Neural cell (in vitro differentiated cells): ENCODE measurements around the gene XPO4. TPM values are rescaled to one million over a fixed set of nuclear protein-coding genes. Genes with fewer than 3 reads are reported as not detected.
"Not testable (repeated sequence)": the region's sequence is repeated elsewhere in the genome, so short reads cannot be mapped to it uniquely, and the experiment has no call there.

Source experiments
- H2AFZ ChIP-seq: fragments of 200-600, 300-800 bp; sonication (generic), shearing (Covaris generic); 2 replicates; pipeline ENCODE4 v1.6.0; 2014; ENCODE audit warnings: low read depth, mild to moderate bottlenecking, antibody characterized with exemption, low read length, moderate library complexity
- H3F3A ChIP-seq: fragments of 200-600 bp; shearing (Covaris generic); 2 replicates; pipeline ENCODE4 v1.6.1; 2016; ENCODE audit warnings: mild to moderate bottlenecking, moderate library complexity, mixed read lengths, antibody characterized with exemption, low read length; ENCODE audit not compliant: insufficient read depth, poor library complexity, severe bottlenecking
- H3K27ac ChIP-seq: fragments of 200-600, 300-800 bp; sonication (generic), shearing (Covaris generic); 2 replicates; pipeline ENCODE4 v1.5.1; 2014; ENCODE audit warnings: mild to moderate bottlenecking, low read length, moderate library complexity
- H3K27me3 ChIP-seq: fragments of 300-800, 200-600 bp; sonication (generic), shearing (Covaris generic); 2 replicates; pipeline ENCODE4 v1.6.0; 2014; ENCODE audit warnings: mild to moderate bottlenecking, low read depth, low read length, moderate library complexity; ENCODE audit not compliant: insufficient read depth
- H3K36me3 ChIP-seq: fragments of 300-800, 200-600 bp; sonication (generic), shearing (Covaris generic); 2 replicates; pipeline ENCODE4 v1.5.1; 2014; ENCODE audit warnings: mild to moderate bottlenecking, antibody characterized with exemption, low read length, moderate library complexity; ENCODE audit not compliant: insufficient read depth
- H3K4me2 ChIP-seq: fragments of 300-800, 200-600 bp; sonication (generic), shearing (Covaris generic); 2 replicates; pipeline ENCODE4 v1.6.0; 2014; ENCODE audit warnings: mild to moderate bottlenecking, low read length
- H3K4me3 ChIP-seq: fragments of 300-800, 200-600 bp; sonication (generic), shearing (Covaris generic); 2 replicates; pipeline ENCODE4 v1.5.1; 2014; ENCODE audit warnings: mild to moderate bottlenecking, low read length, moderate library complexity
- H3K79me2 ChIP-seq: fragments of 200-600 bp; shearing (Covaris generic); replicated peaks from 2 replicates; pipeline ENCODE4 v1.6.0; 2014; ENCODE audit warnings: mild to moderate bottlenecking, low read length, moderate library complexity; ENCODE audit not compliant: insufficient read depth
- H3K9ac ChIP-seq: fragments of 300-800, 200-600 bp; sonication (generic), shearing (Covaris generic); 2 replicates; pipeline ENCODE4 v1.6.1; 2016; ENCODE audit warnings: mild to moderate bottlenecking, low read length, mixed read lengths
- H3K9me2 ChIP-seq: fragments of 200-600 bp; shearing (Covaris generic); 2 replicates; pipeline ENCODE4 v1.6.1; 2016; ENCODE audit warnings: mild to moderate bottlenecking, low read length, mixed read lengths; ENCODE audit not compliant: insufficient read depth
- H3K9me3 ChIP-seq: fragments of 200-600, 300-800 bp; sonication (generic), shearing (Covaris generic); 2 replicates; pipeline ENCODE4 v1.6.1; 2016; ENCODE audit warnings: mild to moderate bottlenecking, mixed run types, low read length, moderate library complexity, mixed read lengths
- H4K20me1 ChIP-seq: fragments of 200-600 bp; shearing (Covaris generic); 2 replicates; pipeline ENCODE4 v1.6.1; 2016; ENCODE audit warnings: mild to moderate bottlenecking, mixed run types; ENCODE audit not compliant: insufficient read depth
- EP300 ChIP-seq: fragments of 450-650 bp; conservative IDR thresholded peaks from 2 replicates; pipeline ENCODE4 v1.6.1; 2014; ENCODE audit warnings: antibody characterized with exemption, mild to moderate bottlenecking, moderate library complexity; ENCODE audit not compliant: poor library complexity, severe bottlenecking
- EZH2 ChIP-seq: fragments of 200-600, 300-800 bp; shearing (Covaris generic), sonication (generic); IDR thresholded peaks from 2 replicates; pipeline ENCODE4 v1.6.1; 2014; ENCODE audit warnings: antibody characterized with exemption, low read length, borderline replicate concordance, mild to moderate bottlenecking; ENCODE audit not compliant: insufficient read depth, poor library complexity, severe bottlenecking
- MXI1 ChIP-seq: fragments of 450-650 bp; conservative IDR thresholded peaks from 2 replicates; pipeline ENCODE4 v1.6.1; 2014; ENCODE audit warnings: antibody characterized with exemption, mild to moderate bottlenecking; ENCODE audit not compliant: poor library complexity, severe bottlenecking
- POLR2AphosphoS5 ChIP-seq: IDR thresholded peaks from 2 replicates; pipeline ENCODE4 v1.6.1; 2012
- RAD21 ChIP-seq: fragments of 450-650 bp; conservative IDR thresholded peaks from 2 replicates; pipeline ENCODE4 v1.6.1; 2014; ENCODE audit warnings: antibody characterized with exemption, mild to moderate bottlenecking, moderate library complexity
- SMC3 ChIP-seq: fragments of 450-650 bp; conservative IDR thresholded peaks from 2 replicates; pipeline ENCODE4 v1.6.1; 2014; ENCODE audit warnings: antibody characterized with exemption, mild to moderate bottlenecking, moderate library complexity; ENCODE audit not compliant: poor library complexity
- TAF1 ChIP-seq: IDR thresholded peaks from 2 replicates; pipeline ENCODE4 v1.6.1; 2012; ENCODE audit warnings: low read depth
- polyA plus RNA-seq: library from polyadenylated mRNA; depleted of rRNA; stranded (reverse); fragments of >200 nt; gene quantifications from 2 replicates; pipeline ENCODE4 v1.2.3, GENCODE V29; 2014
- TF ChIP-seq, protein P1 (sequence below): fragments of 450-650 bp; IDR thresholded peaks from 2 replicates; pipeline ENCODE4 v1.5.1; 2014; ENCODE audit warnings: antibody characterized with exemption, mild to moderate bottlenecking, moderate library complexity; ENCODE audit not compliant: poor library complexity, severe bottlenecking
- TF ChIP-seq, protein P2 (sequence below): IDR thresholded peaks from 2 replicates; pipeline ENCODE4 v1.6.1; 2012; ENCODE audit warnings: borderline replicate concordance

Gene XPO4
- polyA plus RNA-seq, 1 donor from 2014 or later = 13.0 TPM

DNA sequence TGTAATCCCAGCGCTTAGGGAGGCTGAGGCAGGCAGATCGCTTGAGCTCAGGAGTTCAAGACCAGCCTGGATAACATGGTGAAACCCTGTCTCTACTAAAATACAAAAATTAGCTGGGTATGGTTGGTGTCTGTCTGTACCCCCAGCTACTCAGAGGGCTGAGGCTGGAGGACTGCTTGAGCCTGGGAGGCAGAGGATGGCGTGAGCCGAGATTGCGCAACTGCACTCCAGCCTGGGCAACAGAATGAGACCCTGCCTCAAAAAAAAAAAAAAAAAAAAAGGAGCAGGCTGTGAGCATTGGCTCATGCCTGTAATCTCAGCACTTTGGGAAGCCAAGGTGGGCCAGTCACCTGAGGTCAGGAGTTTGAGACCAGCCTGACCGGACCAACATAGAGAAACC is 12.0 kb downstream of the XPO4 start:
- not testable (repeated sequence) for H3K9ac ChIP-seq, H3K9me2 ChIP-seq, H3K4me3 ChIP-seq, H2AFZ ChIP-seq, H3K27ac ChIP-seq, H4K20me1 ChIP-seq, H3F3A ChIP-seq, H3K27me3 ChIP-seq, H3K4me2 ChIP-seq, H3K36me3 ChIP-seq, H3K9me3 ChIP-seq
- H3K79me2 ChIP-seq = peaks cover 25% of the 10 kb centered on the region

DNA sequence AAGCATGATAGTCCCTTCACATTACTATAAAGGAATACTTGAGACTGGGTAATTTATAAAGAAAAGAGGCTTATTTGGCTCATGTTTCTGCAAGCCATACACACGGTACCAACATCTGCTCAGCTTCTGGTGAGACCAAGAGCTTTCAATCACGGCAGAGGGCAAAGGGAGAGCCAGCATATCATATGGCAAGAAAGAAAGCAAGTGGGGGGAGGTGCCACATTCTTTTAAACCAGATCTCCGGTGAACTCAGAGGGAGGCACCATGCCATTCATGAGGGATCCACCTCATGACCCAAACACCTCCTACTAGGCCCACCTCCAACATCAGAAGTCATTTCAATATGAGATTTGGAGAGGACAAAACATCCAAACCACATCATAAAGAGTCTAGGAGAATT is 20.3 kb downstream of the XPO4 start:
- Histone ChIP-seq H3K27ac (no peak overlapping the region), H3F3A (no peaks in the 10 kb centered on the region), H3K9me3 (no peaks in the 10 kb centered on the region), H3K9me2 (no peaks in the 10 kb centered on the region), H4K20me1 (no peaks in the 10 kb centered on the region), H3K36me3 (no peaks in the 10 kb centered on the region), H2AFZ (no peak overlapping the region), H3K9ac (no peak overlapping the region), H3K4me2 (no peak overlapping the region), H3K79me2 (peaks cover 21% of the 10 kb centered on the region), H3K4me3 (no peak overlapping the region), H3K27me3 (no peaks in the 10 kb centered on the region)
- no peak for TF ChIP-seq EZH2
- TF ChIP-seq POLR2AphosphoS5 = no peak
- no peak for TF ChIP-seq EP300
- TF ChIP-seq, protein P1, sequence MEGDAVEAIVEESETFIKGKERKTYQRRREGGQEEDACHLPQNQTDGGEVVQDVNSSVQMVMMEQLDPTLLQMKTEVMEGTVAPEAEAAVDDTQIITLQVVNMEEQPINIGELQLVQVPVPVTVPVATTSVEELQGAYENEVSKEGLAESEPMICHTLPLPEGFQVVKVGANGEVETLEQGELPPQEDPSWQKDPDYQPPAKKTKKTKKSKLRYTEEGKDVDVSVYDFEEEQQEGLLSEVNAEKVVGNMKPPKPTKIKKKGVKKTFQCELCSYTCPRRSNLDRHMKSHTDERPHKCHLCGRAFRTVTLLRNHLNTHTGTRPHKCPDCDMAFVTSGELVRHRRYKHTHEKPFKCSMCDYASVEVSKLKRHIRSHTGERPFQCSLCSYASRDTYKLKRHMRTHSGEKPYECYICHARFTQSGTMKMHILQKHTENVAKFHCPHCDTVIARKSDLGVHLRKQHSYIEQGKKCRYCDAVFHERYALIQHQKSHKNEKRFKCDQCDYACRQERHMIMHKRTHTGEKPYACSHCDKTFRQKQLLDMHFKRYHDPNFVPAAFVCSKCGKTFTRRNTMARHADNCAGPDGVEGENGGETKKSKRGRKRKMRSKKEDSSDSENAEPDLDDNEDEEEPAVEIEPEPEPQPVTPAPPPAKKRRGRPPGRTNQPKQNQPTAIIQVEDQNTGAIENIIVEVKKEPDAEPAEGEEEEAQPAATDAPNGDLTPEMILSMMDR = no peak
- TF ChIP-seq RAD21 = no peak
- no peak for TF ChIP-seq MXI1
- TF ChIP-seq, protein P2, sequence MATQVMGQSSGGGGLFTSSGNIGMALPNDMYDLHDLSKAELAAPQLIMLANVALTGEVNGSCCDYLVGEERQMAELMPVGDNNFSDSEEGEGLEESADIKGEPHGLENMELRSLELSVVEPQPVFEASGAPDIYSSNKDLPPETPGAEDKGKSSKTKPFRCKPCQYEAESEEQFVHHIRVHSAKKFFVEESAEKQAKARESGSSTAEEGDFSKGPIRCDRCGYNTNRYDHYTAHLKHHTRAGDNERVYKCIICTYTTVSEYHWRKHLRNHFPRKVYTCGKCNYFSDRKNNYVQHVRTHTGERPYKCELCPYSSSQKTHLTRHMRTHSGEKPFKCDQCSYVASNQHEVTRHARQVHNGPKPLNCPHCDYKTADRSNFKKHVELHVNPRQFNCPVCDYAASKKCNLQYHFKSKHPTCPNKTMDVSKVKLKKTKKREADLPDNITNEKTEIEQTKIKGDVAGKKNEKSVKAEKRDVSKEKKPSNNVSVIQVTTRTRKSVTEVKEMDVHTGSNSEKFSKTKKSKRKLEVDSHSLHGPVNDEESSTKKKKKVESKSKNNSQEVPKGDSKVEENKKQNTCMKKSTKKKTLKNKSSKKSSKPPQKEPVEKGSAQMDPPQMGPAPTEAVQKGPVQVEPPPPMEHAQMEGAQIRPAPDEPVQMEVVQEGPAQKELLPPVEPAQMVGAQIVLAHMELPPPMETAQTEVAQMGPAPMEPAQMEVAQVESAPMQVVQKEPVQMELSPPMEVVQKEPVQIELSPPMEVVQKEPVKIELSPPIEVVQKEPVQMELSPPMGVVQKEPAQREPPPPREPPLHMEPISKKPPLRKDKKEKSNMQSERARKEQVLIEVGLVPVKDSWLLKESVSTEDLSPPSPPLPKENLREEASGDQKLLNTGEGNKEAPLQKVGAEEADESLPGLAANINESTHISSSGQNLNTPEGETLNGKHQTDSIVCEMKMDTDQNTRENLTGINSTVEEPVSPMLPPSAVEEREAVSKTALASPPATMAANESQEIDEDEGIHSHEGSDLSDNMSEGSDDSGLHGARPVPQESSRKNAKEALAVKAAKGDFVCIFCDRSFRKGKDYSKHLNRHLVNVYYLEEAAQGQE = no peak
- TF ChIP-seq TAF1 = no peak
- no peak for TF ChIP-seq SMC3

DNA sequence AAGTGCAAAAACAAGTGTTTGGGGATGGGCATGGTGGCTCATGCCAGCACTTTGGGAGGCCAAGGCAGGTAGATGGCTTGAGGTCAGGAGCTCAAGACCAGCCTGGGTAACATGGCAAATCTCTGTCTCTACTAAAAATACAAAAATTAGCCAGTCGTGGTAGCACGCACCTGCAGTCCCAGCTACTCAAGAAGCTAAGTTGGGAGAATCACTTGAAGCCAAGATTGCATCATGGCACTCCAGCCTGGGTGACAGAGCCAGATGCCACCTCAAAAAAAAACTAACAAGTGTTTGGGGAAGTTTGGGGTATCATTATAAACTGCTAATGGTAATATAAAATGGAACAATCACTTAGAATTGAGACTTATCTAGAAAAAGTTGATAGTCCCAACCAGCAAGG is 24.6 kb downstream of the XPO4 start:
- Histone ChIP-seq H3K36me3 (no peaks in the 10 kb centered on the region), H3K9me2 (no peaks in the 10 kb centered on the region), H3K9ac (no peak overlapping the region), H3K4me3 (no peak overlapping the region), H3F3A (no peaks in the 10 kb centered on the region), H3K79me2 (peaks cover 28% of the 10 kb centered on the region), H3K4me2 (no peak overlapping the region), H3K27me3 (no peaks in the 10 kb centered on the region), H2AFZ (no peak overlapping the region), H4K20me1 (no peaks in the 10 kb centered on the region), H3K9me3 (no peaks in the 10 kb centered on the region), H3K27ac (no peak overlapping the region)
- no peak for TF ChIP-seq EZH2
- TF ChIP-seq SMC3 = no peak
- no peak for TF ChIP-seq TAF1
- no peak for TF ChIP-seq RAD21
- no peak for TF ChIP-seq EP300
- TF ChIP-seq, protein P2 = no peak
- TF ChIP-seq, protein P1 = no peak
- no peak for TF ChIP-seq POLR2AphosphoS5
- TF ChIP-seq MXI1 = no peak
